ENCODE measurements around the gene ZNRF1.
"Not testable (repeated sequence)": the region's sequence is repeated elsewhere in the genome, so short reads cannot be mapped to it uniquely, and the experiment has no call there.

ZNRF1 gene

GRCh38 chr16:74998481-74999218, at the start of gene ZNRF1:
Gene ZNRF1 (plus strand): TSS chr16:74999024. CDS start chr16:74999672, 648 bp downstream.
- Mint-ChIP-seq H3K9me3 (ENCODE audit: low read depth) (no peaks in the 10 kb centered on the region), H3K4me3 (peak within 1 kb of the TSS; percentile 84), H3K27ac (peak within 1 kb of the TSS; percentile 62), H3K36me3 (no peaks in the 10 kb centered on the region), H3K27me3 (peaks cover 4% of the 10 kb centered on the region), H3K4me1 (ENCODE audit: low read depth) (peaks cover 10% of the 10 kb centered on the region)

GRCh38 chr16:74949309-74949708, 49.5 kb upstream of the ZNRF1 start:
- Mint-ChIP-seq H3K27ac (no peak overlapping the region), H3K4me3 (no peak overlapping the region), H3K36me3 (peaks cover 14% of the 10 kb centered on the region)

GRCh38 chr16:74950511-74950910, 48.3 kb upstream of the ZNRF1 start:
- Mint-ChIP-seq H3K9me3 (ENCODE audit: low read depth) (no peaks in the 10 kb centered on the region), H3K4me3 (no peak overlapping the region), H3K27me3 (no peaks in the 10 kb centered on the region), H3K4me1 (ENCODE audit: low read depth) (no peaks in the 10 kb centered on the region), H3K36me3 (peaks cover 19% of the 10 kb centered on the region), H3K27ac (no peak overlapping the region)

More at GRCh38 chr16:74949309-74949708, 49.5 kb upstream of the ZNRF1 start:
- Mint-ChIP-seq H3K27me3 (no peaks in the 10 kb centered on the region), H3K4me1 (ENCODE audit: low read depth) (no peaks in the 10 kb centered on the region), H3K9me3 (ENCODE audit: low read depth) (no peaks in the 10 kb centered on the region)

- H3K4me3 Mint-ChIP-seq, result no peak overlapping the region
- no peaks in the 10 kb centered on the region for H3K9me3 Mint-ChIP-seq (ENCODE audit: low read depth)
- no peaks in the 10 kb centered on the region for H3K4me1 Mint-ChIP-seq (ENCODE audit: low read depth)
- no peak overlapping the region for H3K27ac Mint-ChIP-seq
- H3K27me3 Mint-ChIP-seq, result no peaks in the 10 kb centered on the region
- peaks cover 21% of the 10 kb centered on the region for H3K36me3 Mint-ChIP-seq
Observed at GRCh38 chr16:74951206-74951605, 47.6 kb upstream of the ZNRF1 start.

GRCh38 chr16:74951681-74952080, 47.1 kb upstream of the ZNRF1 start:
- Mint-ChIP-seq H3K27me3 (no peaks in the 10 kb centered on the region), H3K4me1 (ENCODE audit: low read depth) (no peaks in the 10 kb centered on the region), H3K36me3 (peaks cover 22% of the 10 kb centered on the region), H3K4me3 (no peak overlapping the region), H3K9me3 (ENCODE audit: low read depth) (no peaks in the 10 kb centered on the region), H3K27ac (no peak overlapping the region)

- H3K27ac Mint-ChIP-seq, result peak overlapping the region; percentile 54
- peaks cover 17% of the 10 kb centered on the region for H3K36me3 Mint-ChIP-seq
Observed at GRCh38 chr16:74954763-74955162, 44.1 kb upstream of the ZNRF1 start.

GRCh38 chr16:74973304-74973703, 25.5 kb upstream of the ZNRF1 start:
- Mint-ChIP-seq H3K4me3 (no peak overlapping the region), H3K27me3 (no peaks in the 10 kb centered on the region), H3K27ac (no peak overlapping the region), H3K36me3 (peaks cover 4% of the 10 kb centered on the region), H3K9me3 (ENCODE audit: low read depth) (no peaks in the 10 kb centered on the region), H3K4me1 (ENCODE audit: low read depth) (peaks cover 4% of the 10 kb centered on the region)

More at GRCh38 chr16:74954763-74955162, 44.1 kb upstream of the ZNRF1 start:
- H3K27me3 Mint-ChIP-seq, result no peaks in the 10 kb centered on the region
- H3K4me3 Mint-ChIP-seq, result no peak overlapping the region
- H3K4me1 Mint-ChIP-seq (ENCODE audit: low read depth), result no peaks in the 10 kb centered on the region
- no peaks in the 10 kb centered on the region for H3K9me3 Mint-ChIP-seq (ENCODE audit: low read depth)

- Mint-ChIP-seq H3K27ac (no peak overlapping the region), H3K4me1 (ENCODE audit: low read depth) (no peaks in the 10 kb centered on the region), H3K9me3 (ENCODE audit: low read depth) (no peaks in the 10 kb centered on the region), H3K36me3 (peaks cover 5% of the 10 kb centered on the region), H3K27me3 (no peaks in the 10 kb centered on the region), H3K4me3 (no peak overlapping the region)
Observed at GRCh38 chr16:74975591-74975990, 23.2 kb upstream of the ZNRF1 start.

GRCh38 chr16:74982256-74982655, 16.6 kb upstream of the ZNRF1 start:
- peak overlapping the region; percentile 16 for H3K27ac Mint-ChIP-seq
- H3K4me3 Mint-ChIP-seq, result no peak overlapping the region
- peaks cover 20% of the 10 kb centered on the region for H3K4me1 Mint-ChIP-seq (ENCODE audit: low read depth)
- H3K9me3 Mint-ChIP-seq (ENCODE audit: low read depth), result no peaks in the 10 kb centered on the region
- no peaks in the 10 kb centered on the region for H3K27me3 Mint-ChIP-seq
- peaks cover 2% of the 10 kb centered on the region for H3K36me3 Mint-ChIP-seq

- peak overlapping the region; percentile 93 for H3K4me3 Mint-ChIP-seq
- peaks cover 20% of the 10 kb centered on the region for H3K4me1 Mint-ChIP-seq (ENCODE audit: low read depth)
- H3K9me3 Mint-ChIP-seq (ENCODE audit: low read depth), result no peaks in the 10 kb centered on the region
- H3K36me3 Mint-ChIP-seq, result no peaks in the 10 kb centered on the region
- H3K27me3 Mint-ChIP-seq, result no peaks in the 10 kb centered on the region
- peak overlapping the region; percentile 86 for H3K27ac Mint-ChIP-seq
Observed at GRCh38 chr16:74984194-74984528, 14.7 kb upstream of the ZNRF1 start.

GRCh38 chr16:74984529-74985296, 14.1 kb upstream of the ZNRF1 start, which contains the start of gene WDR59:
Gene WDR59 (minus strand): TSS chr16:74985123. CDS start chr16:74985017, 106 bp downstream.
- peak within 1 kb of the TSS; percentile 91 for H3K27ac Mint-ChIP-seq
- H3K4me3 Mint-ChIP-seq, result peak within 1 kb of the TSS; percentile 93
- H3K4me1 Mint-ChIP-seq (ENCODE audit: low read depth), result peaks cover 20% of the 10 kb centered on the region
- no peaks in the 10 kb centered on the region for H3K9me3 Mint-ChIP-seq (ENCODE audit: low read depth)
- H3K36me3 Mint-ChIP-seq, result no peaks in the 10 kb centered on the region
- no peaks in the 10 kb centered on the region for H3K27me3 Mint-ChIP-seq

GRCh38 chr16:74987027-74987681, 11.7 kb upstream of the ZNRF1 start:
- peaks cover 20% of the 10 kb centered on the region for H3K4me1 Mint-ChIP-seq (ENCODE audit: low read depth)
- no peak overlapping the region for H3K4me3 Mint-ChIP-seq
- H3K27ac Mint-ChIP-seq, result no peak overlapping the region
- no peaks in the 10 kb centered on the region for H3K36me3 Mint-ChIP-seq
- no peaks in the 10 kb centered on the region for H3K9me3 Mint-ChIP-seq (ENCODE audit: low read depth)
- H3K27me3 Mint-ChIP-seq, result no peaks in the 10 kb centered on the region

- H3K9me3 Mint-ChIP-seq (ENCODE audit: low read depth); H3K36me3 Mint-ChIP-seq; H3K27ac Mint-ChIP-seq; H3K27me3 Mint-ChIP-seq; H3K4me1 Mint-ChIP-seq (ENCODE audit: low read depth); H3K4me3 Mint-ChIP-seq: not testable (repeated sequence)
Observed at GRCh38 chr16:74989864-74990263, 9.0 kb upstream of the ZNRF1 start.

GRCh38 chr16:74990832-74991231, 8.0 kb upstream of the ZNRF1 start:
- H3K4me3 Mint-ChIP-seq, result no peak overlapping the region
- no peaks in the 10 kb centered on the region for H3K4me1 Mint-ChIP-seq (ENCODE audit: low read depth)
- no peaks in the 10 kb centered on the region for H3K27me3 Mint-ChIP-seq
- H3K9me3 Mint-ChIP-seq (ENCODE audit: low read depth), result no peaks in the 10 kb centered on the region
- H3K36me3 Mint-ChIP-seq, result no peaks in the 10 kb centered on the region
- no peak overlapping the region for H3K27ac Mint-ChIP-seq

- no peaks in the 10 kb centered on the region for H3K36me3 Mint-ChIP-seq
- H3K27me3 Mint-ChIP-seq, result no peaks in the 10 kb centered on the region
- H3K27ac Mint-ChIP-seq, result no peak overlapping the region
- H3K4me1 Mint-ChIP-seq (ENCODE audit: low read depth), result no peaks in the 10 kb centered on the region
- no peak overlapping the region for H3K4me3 Mint-ChIP-seq
- H3K9me3 Mint-ChIP-seq (ENCODE audit: low read depth), result no peaks in the 10 kb centered on the region
Observed at GRCh38 chr16:74991268-74991592, 7.6 kb upstream of the ZNRF1 start.
